GM08714 (cell line): Measurements from ENCODE around the gene USP37.

ENCODE experiments used
- H3K4me3 ChIP-seq: fragments of 200-500 bp; sonication (Bioruptor generic); 2 replicates; pipeline ENCODE4 v1.5.1; 2014; ENCODE audit warnings: mild to moderate bottlenecking, low read length, inconsistent platforms
- ZNF274 ChIP-seq: IDR thresholded peaks from 2 replicates; pipeline ENCODE4 v1.6.1; 2012; ENCODE audit warnings: mild to moderate bottlenecking, low read depth, low read length

Gene USP37

GRCh38 chr2:218436992-218437391 is 131.2 kb downstream of the USP37 start:
- TF ChIP-seq ZNF274, result no peak
- H3K4me3 ChIP-seq, result no peak overlapping the region

DNA sequence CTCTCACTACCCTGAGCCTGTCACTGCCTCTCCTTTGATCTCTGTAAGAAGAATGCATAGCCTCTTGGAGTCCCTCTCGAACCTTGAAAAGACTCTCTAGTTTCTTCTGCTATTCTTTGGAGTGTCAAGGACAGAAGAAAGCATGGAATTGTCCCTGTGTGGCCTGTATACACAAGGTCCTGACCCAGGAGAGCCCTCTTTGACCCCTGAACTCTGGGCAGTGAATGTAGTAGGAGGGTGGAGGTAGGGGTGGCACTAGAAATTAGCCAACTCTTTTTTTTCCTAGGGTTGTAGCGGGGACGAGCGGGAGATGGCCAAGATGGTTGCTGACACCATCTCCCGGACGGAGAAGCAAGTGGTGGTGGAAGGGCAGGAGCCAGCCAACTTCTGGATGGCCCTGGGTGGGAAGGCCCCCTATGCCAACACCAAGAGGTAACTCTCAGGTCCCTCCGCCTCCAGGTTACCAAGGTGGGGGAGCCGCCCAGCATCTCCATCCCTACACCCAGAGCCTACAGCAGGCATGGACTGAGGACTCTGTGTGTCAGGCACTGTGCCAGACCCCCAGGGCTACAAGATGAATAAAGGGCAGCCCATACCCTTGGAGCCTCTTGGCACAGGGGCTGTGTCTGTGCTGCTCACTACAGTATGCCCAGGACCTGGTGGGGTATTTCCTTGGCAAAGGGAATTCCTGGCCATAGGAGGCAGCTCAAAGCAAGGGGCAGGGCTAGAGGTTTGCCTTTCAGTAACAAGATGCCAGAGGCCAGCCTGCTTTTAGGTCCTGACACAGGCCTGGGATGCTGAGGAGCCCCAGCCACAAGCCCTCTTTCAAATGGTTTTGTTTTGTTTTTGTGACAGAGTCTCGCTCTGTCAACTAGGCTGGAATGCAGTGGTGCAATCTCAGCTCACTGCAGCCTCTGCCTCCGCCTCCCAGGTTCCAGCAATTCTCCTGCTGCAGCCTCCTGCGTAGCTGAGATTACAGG is 132.9 kb downstream of the USP37 start:
- no peak overlapping the region for H3K4me3 ChIP-seq
- no peak for TF ChIP-seq ZNF274

- H3K4me3 ChIP-seq, result no peak overlapping the region
- no peak for TF ChIP-seq ZNF274
These were observed 133.7 kb downstream of the USP37 start for GRCh38 chr2:218434456-218434855.

GRCh38 chr2:218432676-218433365 is 135.3 kb downstream of the USP37 start:
- H3K4me3 ChIP-seq, result no peak overlapping the region
- no peak for TF ChIP-seq ZNF274

DNA sequence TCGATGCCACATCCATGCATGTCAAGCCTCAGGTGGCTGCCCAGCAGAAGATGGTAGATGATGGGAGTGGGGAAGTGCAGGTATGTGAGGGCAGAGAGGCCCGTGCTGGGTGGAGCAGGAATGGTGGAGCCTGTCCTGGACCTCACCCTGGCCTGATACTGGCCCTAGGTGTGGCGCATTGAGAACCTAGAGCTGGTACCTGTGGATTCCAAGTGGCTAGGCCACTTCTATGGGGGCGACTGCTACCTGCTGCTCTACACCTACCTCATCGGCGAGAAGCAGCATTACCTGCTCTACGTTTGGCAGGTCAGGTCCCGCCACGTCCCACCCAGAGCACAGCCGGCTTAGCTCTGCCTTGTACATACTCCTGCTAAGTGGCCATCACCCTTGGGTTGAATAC is 136.3 kb downstream of the USP37 start:
- H3K4me3 ChIP-seq, result no peak overlapping the region
- no peak for TF ChIP-seq ZNF274

DNA sequence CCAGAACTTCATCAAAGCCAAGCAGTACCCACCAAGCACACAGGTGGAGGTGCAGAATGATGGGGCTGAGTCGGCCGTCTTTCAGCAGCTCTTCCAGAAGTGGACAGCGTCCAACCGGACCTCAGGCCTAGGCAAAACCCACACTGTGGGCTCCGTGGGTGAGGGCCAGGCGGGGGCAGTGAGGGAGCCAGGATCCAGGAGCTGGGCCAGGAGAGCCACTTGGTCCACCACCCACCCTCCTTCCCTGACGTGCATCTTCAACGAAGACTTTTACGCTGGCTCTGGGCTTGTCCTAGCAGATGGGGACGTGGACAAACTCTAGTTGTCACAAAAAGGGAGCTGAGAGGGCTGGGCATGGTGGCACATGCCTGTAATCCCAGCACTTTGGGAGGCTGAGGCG is 137.4 kb downstream of the USP37 start:
- no peak overlapping the region for H3K4me3 ChIP-seq
- no peak for TF ChIP-seq ZNF274

DNA sequence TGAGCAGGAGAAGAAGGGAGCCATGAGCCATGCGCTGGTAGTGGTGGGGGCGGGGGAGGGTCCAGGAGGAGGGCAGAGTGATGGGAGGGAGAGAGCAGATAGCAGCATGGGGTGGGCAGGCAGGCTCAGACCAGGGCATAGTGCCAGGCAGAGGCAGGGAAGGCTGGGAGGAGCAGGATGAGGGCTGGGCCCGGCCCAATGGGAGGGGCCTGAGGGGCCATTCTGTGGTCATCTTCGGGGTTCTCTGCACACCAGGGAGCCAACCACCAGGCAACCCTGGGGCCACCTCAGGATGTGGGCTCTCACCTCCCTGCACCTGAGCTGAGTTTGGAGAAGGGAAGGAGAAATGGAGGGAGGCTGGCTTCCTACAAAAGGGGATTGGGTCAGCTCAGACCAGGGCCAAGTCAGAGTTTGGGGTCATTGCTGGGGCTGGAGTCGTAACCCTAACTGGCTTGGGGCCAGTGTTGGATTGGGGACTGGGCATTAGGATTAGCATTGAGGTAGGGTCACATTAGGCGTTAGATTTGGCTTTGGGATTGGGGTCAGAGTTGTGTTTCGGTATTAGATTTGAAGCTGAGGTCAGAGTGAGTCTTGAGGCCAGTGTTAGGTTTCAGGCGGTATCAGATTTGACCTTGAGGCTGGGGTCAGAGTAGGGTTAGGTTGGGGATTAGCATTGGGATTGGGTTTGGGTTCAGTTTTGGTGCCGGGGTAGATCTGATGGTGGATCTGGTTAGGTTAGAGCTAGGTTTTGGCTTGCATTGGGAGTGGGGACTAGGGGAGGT is 138.0 kb downstream of the USP37 start:
- H3K4me3 ChIP-seq, result no peak overlapping the region
- TF ChIP-seq ZNF274, result no peak

DNA sequence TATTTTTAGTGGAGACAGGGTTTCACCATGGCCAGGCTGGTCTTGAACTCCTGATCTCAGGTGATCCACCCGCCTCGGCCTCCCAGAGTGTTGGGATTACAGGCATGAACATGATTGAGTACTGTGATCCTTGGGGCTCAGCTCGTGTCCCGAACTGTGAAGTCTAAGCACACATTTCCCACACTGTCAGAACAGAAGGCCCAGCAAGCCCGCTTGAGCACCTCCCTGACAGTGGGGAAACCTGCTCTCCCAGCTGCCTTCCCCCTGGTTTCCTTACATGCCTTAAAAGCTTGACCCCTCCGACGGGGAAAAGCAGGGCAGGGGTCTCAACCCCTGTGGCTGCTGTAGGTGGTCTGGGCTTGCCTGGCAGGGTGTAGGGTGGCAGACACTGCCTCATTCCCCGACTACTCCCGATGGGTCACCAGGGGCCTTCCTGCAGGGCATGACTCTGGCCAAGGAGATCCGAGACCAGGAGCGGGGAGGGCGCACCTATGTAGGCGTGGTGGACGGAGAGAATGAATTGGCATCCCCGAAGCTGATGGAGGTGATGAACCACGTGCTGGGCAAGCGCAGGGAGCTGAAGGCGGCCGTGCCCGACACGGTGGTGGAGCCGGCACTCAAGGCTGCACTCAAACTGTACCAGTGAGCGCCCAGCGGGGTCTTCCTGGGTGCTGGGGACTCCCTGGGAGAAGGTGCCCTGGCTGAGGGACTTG is 139.1 kb downstream of the USP37 start:
- H3K4me3 ChIP-seq, result no peak overlapping the region
- no peak for TF ChIP-seq ZNF274

- no peak overlapping the region for H3K4me3 ChIP-seq
- no peak for TF ChIP-seq ZNF274
These were observed 140.4 kb downstream of the USP37 start for GRCh38 chr2:218427741-218428140.

DNA sequence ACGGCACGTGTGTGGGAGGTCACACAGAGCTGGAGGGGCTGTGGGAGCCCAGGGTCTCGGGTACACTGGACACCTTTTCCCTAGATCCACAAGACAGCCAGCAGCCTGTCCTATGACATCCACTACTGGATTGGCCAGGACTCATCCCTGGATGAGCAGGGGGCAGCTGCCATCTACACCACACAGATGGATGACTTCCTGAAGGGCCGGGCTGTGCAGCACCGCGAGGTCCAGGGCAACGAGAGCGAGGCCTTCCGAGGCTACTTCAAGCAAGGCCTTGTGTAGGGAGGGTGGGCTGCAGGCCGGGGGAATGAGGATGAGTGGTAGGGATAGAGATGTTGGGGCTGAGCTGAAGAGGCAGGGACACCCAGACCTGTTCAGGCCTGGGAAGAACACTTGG is 142.6 kb downstream of the USP37 start:
- TF ChIP-seq ZNF274, result no peak

DNA sequence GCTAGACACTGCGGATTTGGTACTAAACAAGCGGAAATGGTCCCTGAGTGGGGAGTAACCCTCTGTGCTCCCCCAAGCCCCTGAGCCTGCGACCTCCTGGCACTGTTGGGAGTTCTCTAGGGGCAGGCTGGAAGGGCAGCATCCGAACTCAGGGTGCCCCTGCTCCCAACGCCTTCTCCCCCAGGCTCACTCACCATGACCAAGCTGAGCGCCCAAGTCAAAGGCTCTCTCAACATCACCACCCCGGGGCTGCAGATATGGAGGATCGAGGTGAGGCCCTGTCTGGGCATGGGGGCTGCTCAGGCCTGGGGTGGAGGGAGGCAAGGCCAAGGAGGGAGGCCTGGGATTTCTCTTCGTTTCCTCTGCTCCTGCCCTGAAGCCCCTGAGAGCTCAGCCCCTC is 144.6 kb downstream of the USP37 start:
- TF ChIP-seq ZNF274, result no peak
- no peak overlapping the region for H3K4me3 ChIP-seq

More for the DNA sequence above, 142.6 kb downstream of the USP37 start:
- H3K4me3 ChIP-seq, result no peak overlapping the region

GRCh38 chr2:218422403-218423086 is 145.6 kb downstream of the USP37 start:
- no peak for TF ChIP-seq ZNF274
- H3K4me3 ChIP-seq, result no peak overlapping the region

- H3K4me3 ChIP-seq, result no peak overlapping the region
- no peak for TF ChIP-seq ZNF274
These were observed 147.1 kb downstream of the USP37 start for GRCh38 chr2:218421027-218421426.
